Endothelial cell (in vitro differentiated cells): Measurements from ENCODE around the gene TBX4. TPM values are rescaled to one million over a fixed set of nuclear protein-coding genes. Genes with fewer than 3 reads are reported as not detected.

ENCODE experiments used
- DNase-seq: peaks from one replicate; pipeline ENCODE4 v3.0.0; 2021; ENCODE audit warnings: low spot score
- H3K27ac Mint-ChIP-seq: one replicate; pipeline ENCODE4 v1.8.0; 2021; ENCODE audit warnings: mixed read lengths, inconsistent platforms; ENCODE audit not compliant: unreplicated experiment
- H3K27me3 Mint-ChIP-seq: one replicate; pipeline ENCODE4 v1.8.0; 2021; ENCODE audit warnings: mild to moderate bottlenecking, moderate library complexity, mixed read lengths, inconsistent platforms; ENCODE audit not compliant: unreplicated experiment
- H3K36me3 Mint-ChIP-seq: one replicate; pipeline ENCODE4 v1.8.0; 2021; ENCODE audit warnings: mild to moderate bottlenecking, low read depth, mixed read lengths, inconsistent platforms; ENCODE audit not compliant: unreplicated experiment
- H3K4me1 Mint-ChIP-seq: one replicate; pipeline ENCODE4 v1.8.0; 2021; ENCODE audit warnings: mild to moderate bottlenecking, mixed read lengths, inconsistent platforms; ENCODE audit not compliant: unreplicated experiment
- H3K4me3 Mint-ChIP-seq: one replicate; pipeline ENCODE4 v1.8.0; 2021; ENCODE audit warnings: mild to moderate bottlenecking, mixed read lengths, inconsistent platforms; ENCODE audit not compliant: unreplicated experiment
- H3K9me3 Mint-ChIP-seq: one replicate; pipeline ENCODE4 v1.8.0; 2021; ENCODE audit warnings: mixed read lengths, inconsistent platforms; ENCODE audit not compliant: unreplicated experiment
- CTCF ChIP-seq: fragments of 200-600 bp; sonication (generic); IDR thresholded peaks from one replicate; pipeline ENCODE4 v1.5.0; 2021; ENCODE audit warnings: antibody characterized with exemption; ENCODE audit not compliant: unreplicated experiment
- total RNA-seq: library from RNA; stranded (reverse); fragmentation: NEBNext Ultra II Directional; extraction: Animal tissue kit (Norgen Biotek cat#: 25700); gene quantifications from one replicate; pipeline ENCODE4 v1.2.1, GENCODE V29; 2021; ENCODE audit not compliant: unreplicated experiment

Gene TBX4
- total RNA-seq, 1 donor from 2014 or later, result 1.1 TPM

GRCh38 chr17:61416540-61417363 lies 35.5 kb upstream of the TBX4 start:
- Mint-ChIP-seq H3K36me3 (no peaks in the 10 kb centered on the region), H3K27ac (peak overlapping the region; percentile 39), H3K4me3 (peak overlapping the region; percentile 60), H3K27me3 (peaks cover 16% of the 10 kb centered on the region), H3K4me1 (peaks cover 18% of the 10 kb centered on the region), H3K9me3 (no peaks in the 10 kb centered on the region)
- DNase-seq, result peak; percentile 96
- peak; percentile 91 for TF ChIP-seq CTCF

GRCh38 chr17:61418449-61418848 lies 33.8 kb upstream of the TBX4 start:
- no peak for DNase-seq
- Mint-ChIP-seq H3K4me3 (no peak overlapping the region), H3K9me3 (no peaks in the 10 kb centered on the region), H3K36me3 (no peaks in the 10 kb centered on the region), H3K4me1 (peaks cover 13% of the 10 kb centered on the region), H3K27ac (no peak overlapping the region), H3K27me3 (peaks cover 14% of the 10 kb centered on the region)
- no peak for TF ChIP-seq CTCF

- H3K27ac Mint-ChIP-seq, result no peak overlapping the region
- no peaks in the 10 kb centered on the region for H3K36me3 Mint-ChIP-seq
- DNase-seq, result no peak
- peaks cover 13% of the 10 kb centered on the region for H3K27me3 Mint-ChIP-seq
- H3K9me3 Mint-ChIP-seq, result no peaks in the 10 kb centered on the region
- peaks cover 9% of the 10 kb centered on the region for H3K4me1 Mint-ChIP-seq
- H3K4me3 Mint-ChIP-seq, result no peak overlapping the region
- TF ChIP-seq CTCF, result no peak
Observed at GRCh38 chr17:61419496-61420046, 32.7 kb upstream of the TBX4 start.

GRCh38 chr17:61420052-61420451 lies 32.2 kb upstream of the TBX4 start:
- Mint-ChIP-seq H3K4me3 (no peak overlapping the region), H3K9me3 (no peaks in the 10 kb centered on the region), H3K27me3 (peaks cover 13% of the 10 kb centered on the region), H3K27ac (no peak overlapping the region), H3K4me1 (peaks cover 9% of the 10 kb centered on the region), H3K36me3 (no peaks in the 10 kb centered on the region)
- no peak for TF ChIP-seq CTCF
- DNase-seq, result no peak
